Brain microvascular endothelial cell (primary cell): ENCODE results near the gene PNPLA3.
A peak's percentile ranks its signal among the peaks of the same experiment; 100 is the strongest.

Experiments used
- DNase-seq: peaks from one replicate; pipeline ENCODE4 v3.0.0-alpha.2; 2020
- H3K27ac ChIP-seq: fragments of 250-450 bp; sonication (Bioruptor Pico); 2 replicates; pipeline ENCODE4 v1.5.1; 2020; ENCODE audit warnings: mild to moderate bottlenecking, moderate library complexity
- H3K27me3 ChIP-seq: fragments of 250-450 bp; sonication (Bioruptor Pico); replicated peaks from 2 replicates; pipeline ENCODE4 v1.5.1; 2020; ENCODE audit warnings: mild to moderate bottlenecking
- H3K36me3 ChIP-seq: fragments of 250-450 bp; sonication (Bioruptor Pico); replicated peaks from 2 replicates; pipeline ENCODE4 v1.5.1; 2020; ENCODE audit warnings: mild to moderate bottlenecking
- H3K4me3 ChIP-seq: 2 replicates; pipeline ENCODE4 v1.5.1; 2011; ENCODE audit warnings: low read depth, mild to moderate bottlenecking, control low read depth, low read length, moderate library complexity
- CTCF ChIP-seq: IDR thresholded peaks from 2 replicates; pipeline ENCODE4 v1.5.1; 2011; ENCODE audit warnings: low read depth, mild to moderate bottlenecking, moderate library complexity, low read length, control low read depth, inconsistent platforms; ENCODE audit errors: missing control alignments
- in situ Hi-C: cut with HindIII; loops from 2 replicates; pipeline ENCODE4 v1.10.0; 2017; ENCODE audit warnings: low sequenced_read_pairs, low pct_ligation_motif_present

Gene PNPLA3

DNA sequence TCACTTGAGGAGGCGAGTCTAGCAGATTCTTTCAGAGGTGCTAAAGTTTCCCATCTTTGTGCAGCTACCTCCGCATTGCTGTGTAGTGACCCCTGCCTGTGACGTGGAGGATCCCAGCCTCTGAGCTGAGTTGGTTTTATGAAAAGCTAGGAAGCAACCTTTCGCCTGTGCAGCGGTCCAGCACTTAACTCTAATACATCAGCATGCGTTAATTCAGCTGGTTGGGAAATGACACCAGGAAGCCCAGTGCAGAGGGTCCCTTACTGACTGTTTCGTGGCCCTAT lies 22.7 kb downstream of the PNPLA3 start:
- in situ Hi-C loops, result no loop called here
- Histone ChIP-seq H3K36me3 (peaks cover 17% of the 10 kb centered on the region), H3K27ac (no peak overlapping the region), H3K4me3 (no peak overlapping the region), H3K27me3 (no peaks in the 10 kb centered on the region)
- TF ChIP-seq CTCF, result peak; percentile 7
- DNase-seq, result no peak

DNA sequence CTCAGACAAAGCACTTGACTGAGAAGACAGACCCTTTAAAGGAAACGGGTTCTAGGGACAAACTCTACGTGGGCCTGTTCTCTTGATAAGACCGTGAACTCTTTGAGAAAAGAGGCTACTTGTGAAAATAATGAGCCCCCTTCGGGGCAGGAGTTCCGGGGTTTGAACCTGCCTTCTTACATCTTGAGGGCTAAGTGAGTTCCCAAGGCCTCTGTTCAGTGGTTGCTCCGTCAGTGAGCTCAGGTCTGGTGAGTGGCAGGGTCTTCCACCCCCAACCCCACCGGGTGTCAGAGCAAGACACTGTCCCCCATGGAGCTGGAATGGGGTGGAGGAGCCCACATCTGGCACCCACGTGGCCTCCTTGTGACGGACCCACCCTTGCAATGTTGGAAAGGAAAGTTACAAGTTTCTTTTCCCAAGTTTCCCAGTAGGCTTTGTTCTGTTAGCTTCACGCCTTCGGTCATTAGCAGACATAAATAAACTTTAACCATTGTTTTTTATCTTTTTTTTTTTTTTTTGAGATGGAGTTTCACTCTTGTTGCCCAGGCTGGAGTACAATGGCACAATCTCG lies 25.3 kb downstream of the PNPLA3 start:
- no peak for TF ChIP-seq CTCF
- in situ Hi-C loops, result no loop called here
- Histone ChIP-seq H3K27me3 (no peaks in the 10 kb centered on the region), H3K36me3 (peaks cover 9% of the 10 kb centered on the region), H3K27ac (no peak overlapping the region), H3K4me3 (no peak overlapping the region)
- no peak for DNase-seq

GRCh38 chr22:43951391-43951790 lies 27.8 kb downstream of the PNPLA3 start:
- TF ChIP-seq CTCF, result no peak
- no peak for DNase-seq
- peaks cover 4% of the 10 kb centered on the region for H3K36me3 ChIP-seq
- H3K4me3 ChIP-seq, result no peak overlapping the region
- H3K27me3 ChIP-seq, result no peaks in the 10 kb centered on the region
- H3K27ac ChIP-seq, result no peak overlapping the region
- in situ Hi-C loops, result no loop called here

- Histone ChIP-seq H3K27ac (no peak overlapping the region), H3K4me3 (no peak overlapping the region), H3K27me3 (no peaks in the 10 kb centered on the region), H3K36me3 (peaks cover 4% of the 10 kb centered on the region)
- in situ Hi-C loops, result no loop called here
- DNase-seq, result no peak
- TF ChIP-seq CTCF, result no peak
Measured at GRCh38 chr22:43951966-43952365, 28.4 kb downstream of the PNPLA3 start.

GRCh38 chr22:43953988-43954785 lies 30.6 kb downstream of the PNPLA3 start:
- TF ChIP-seq CTCF, result no peak
- H3K4me3 ChIP-seq, result peak overlapping the region; percentile 92
- H3K27ac ChIP-seq, result no peak overlapping the region
- no peaks in the 10 kb centered on the region for H3K27me3 ChIP-seq
- H3K36me3 ChIP-seq, result peaks cover 4% of the 10 kb centered on the region
- DNase-seq, result no peak
- in situ Hi-C loops, result no loop called here
